HCT116 (cell line): Measurements from ENCODE around the gene IFT74. TPM values are rescaled to one million over a fixed set of nuclear protein-coding genes. Genes with fewer than 3 reads are reported as not detected.

Experiments
- ATAC-seq: fragments of 200-7000 bp; cut with Tn5 transposase; 2 replicates; pipeline ENCODE4 v1.9.1; 2020; ENCODE audit warnings: mild to moderate bottlenecking, moderate library complexity
- BruUV-seq: library from RNA; stranded (reverse); fragments of 400-500 nt; replicated peaks from 2 replicates; lab custom pipeline; 2021; lab: Mats Ljungman, UMichigan
- CTCF ChIA-PET: fragments of 300-600 bp; sonication (Branson Sonifier 250); formaldehyde crosslinking; loops from one replicate; lab custom pipeline; 2021; ENCODE audit warnings: antibody characterized with exemption; lab: Charles Lee
- POLR2A ChIA-PET: fragments of 300-600, 350-600 bp; sonication (Branson Sonifier 250); formaldehyde crosslinking; loops from one replicate; lab custom pipeline; 2021; ENCODE audit warnings: antibody characterized with exemption; lab: Charles Lee
- RAD21 ChIA-PET, 2 experiments: fragments of 300-600 bp; sonication (Branson Sonifier 250); formaldehyde crosslinking; loops; one replicate each; lab custom pipeline; 2023; ENCODE audit warnings: low total read pairs in 2 of 2; ENCODE audit not compliant: uncharacterized antibody in 2 of 2, unreplicated experiment in 2 of 2, low non-redundant PET in 1 of 2; lab: Charles Lee
- DNase-seq: peaks from one replicate; pipeline ENCODE4 v3.0.0-alpha.2; 2010; ENCODE audit warnings: low read depth, low spot score
- H2AFZ ChIP-seq: fragments of 200-600 bp; shearing (Covaris generic), sonication (generic); 2 replicates; pipeline ENCODE4 v1.6.1; 2017; ENCODE audit warnings: low read depth, mixed run types, mixed read lengths, antibody characterized with exemption, low read length; ENCODE audit not compliant: poor library complexity, severe bottlenecking
- H3K27ac ChIP-seq: 2 replicates; pipeline ENCODE4 v1.5.1; 2012; ENCODE audit warnings: low read depth, low read length
- H3K27me3 ChIP-seq: fragments of 200-600 bp; sonication (generic); 2 replicates; pipeline ENCODE4 v1.6.1; 2016; ENCODE audit warnings: mixed run types, low read length, mixed read lengths; ENCODE audit not compliant: insufficient read depth
- H3K36me3 ChIP-seq, 2 experiments: fragments of 200-500 bp in 1 of 2; fragments of 200-600 bp in 1 of 2; sonication (Bioruptor generic) in 1 of 2; sonication (generic) in 1 of 2; 2 replicates each; pipeline versions ENCODE4 v1.5.1 to v1.6.1; 2014 to 2016; ENCODE audit warnings: low read length in 2 of 2, inconsistent platforms in 1 of 2, mixed read lengths in 1 of 2, mixed run types in 1 of 2; ENCODE audit not compliant: insufficient read depth in 2 of 2, control insufficient read depth in 1 of 2
- H3K4me1 ChIP-seq, 2 experiments: fragments of 200-600 bp in 1 of 2; sonication (generic) in 1 of 2; 2 replicates each; pipeline versions ENCODE4 v1.5.1 to v1.6.1; 2012 to 2017; ENCODE audit warnings: low read length in 2 of 2, inconsistent platforms in 1 of 2, mild to moderate bottlenecking in 1 of 2, mixed read lengths in 1 of 2, mixed run types in 1 of 2, moderate library complexity in 1 of 2; ENCODE audit not compliant: insufficient read depth in 2 of 2, control insufficient read depth in 1 of 2
- H3K4me2 ChIP-seq: fragments of 200-600 bp; sonication (generic); 2 replicates; pipeline ENCODE4 v1.6.1; 2017; ENCODE audit warnings: mixed run types, low read length, mixed read lengths
- H3K4me3 ChIP-seq, 2 experiments: fragments of 200-600 bp in 1 of 2; sonication (generic) in 1 of 2; replicated peaks in 1 of 2; 2 replicates each; pipeline ENCODE4 v1.5.1; 2011 to 2016; ENCODE audit warnings: low read length in 2 of 2, control low read depth in 1 of 2, low read depth in 1 of 2, mild to moderate bottlenecking in 1 of 2, mixed read lengths in 1 of 2, mixed run types in 1 of 2
- H3K79me2 ChIP-seq: fragments of 200-600 bp; sonication (generic); 2 replicates; pipeline ENCODE4 v1.6.1; 2017; ENCODE audit warnings: mild to moderate bottlenecking, mixed run types, low read length, moderate library complexity, mixed read lengths; ENCODE audit not compliant: insufficient read depth
- H3K9ac ChIP-seq: fragments of 200-600 bp; sonication (generic); 2 replicates; pipeline ENCODE4 v1.6.1; 2016; ENCODE audit warnings: low read length, mixed read lengths
- H3K9me2 ChIP-seq: fragments of 200-600 bp; sonication (generic), shearing (Covaris generic); 2 replicates; pipeline ENCODE4 v1.6.1; 2017; ENCODE audit warnings: mixed run types, mild to moderate bottlenecking, moderate library complexity; ENCODE audit not compliant: insufficient read depth
- H3K9me3 ChIP-seq, 2 experiments: fragments of 200-500 bp in 1 of 2; fragments of 200-600 bp in 1 of 2; sonication (Bioruptor generic) in 1 of 2; sonication (generic) in 1 of 2; 2 replicates each; pipeline ENCODE4 v1.6.1; 2014 to 2017; ENCODE audit warnings: low read length in 2 of 2, mixed read lengths in 2 of 2, inconsistent platforms in 1 of 2, low read depth in 1 of 2, mild to moderate bottlenecking in 1 of 2, mixed run types in 1 of 2, moderate library complexity in 1 of 2; ENCODE audit not compliant: control insufficient read depth in 1 of 2, insufficient read depth in 1 of 2
- H4K20me1 ChIP-seq: fragments of 200-600 bp; sonication (generic), shearing (Covaris generic); 2 replicates; pipeline ENCODE4 v1.6.1; 2017; ENCODE audit warnings: mixed run types, mild to moderate bottlenecking, moderate library complexity; ENCODE audit not compliant: insufficient read depth
- CBX3 ChIP-seq: IDR thresholded peaks from 2 replicates; pipeline ENCODE4 v1.6.1; 2012; ENCODE audit warnings: low read depth
- CEBPB ChIP-seq: IDR thresholded peaks from 2 replicates; pipeline ENCODE4 v1.6.1; 2012; ENCODE audit warnings: low read depth
- EGR1 ChIP-seq: IDR thresholded peaks from 2 replicates; pipeline ENCODE4 v1.6.1; 2012; ENCODE audit warnings: low read depth
- ELF1 ChIP-seq: IDR thresholded peaks from 2 replicates; pipeline ENCODE4 v1.6.1; 2012; ENCODE audit warnings: low read depth, borderline replicate concordance
- EZH2 ChIP-seq: fragments of 200-600 bp; sonication (generic); IDR thresholded peaks from 2 replicates; pipeline ENCODE4 v1.6.1; 2017; ENCODE audit warnings: antibody characterized with exemption, mixed run types
- POLR2A ChIP-seq: IDR thresholded peaks from 2 replicates; pipeline ENCODE4 v1.7.0; 2011; ENCODE audit warnings: borderline replicate concordance; ENCODE audit not compliant: insufficient read depth, insufficient read length; ENCODE audit errors: extremely low read depth
- RAD21 ChIP-seq: IDR thresholded peaks from 2 replicates; pipeline ENCODE4 v1.6.1; 2012; ENCODE audit warnings: low read depth, mild to moderate bottlenecking
- SP1 ChIP-seq: IDR thresholded peaks from 2 replicates; pipeline ENCODE4 v1.6.1; 2012; ENCODE audit warnings: low read depth
- TCF7L2 ChIP-seq: IDR thresholded peaks from 2 replicates; pipeline ENCODE4 v1.7.0; 2011; ENCODE audit warnings: borderline replicate concordance, inconsistent platforms; ENCODE audit not compliant: insufficient read depth, insufficient read length; ENCODE audit errors: extremely low read depth
- ZFX ChIP-seq: fragments of 450-650 bp; IDR thresholded peaks from 2 replicates; pipeline ENCODE4 v1.6.1; 2017
- ZNF274 ChIP-seq: fragments of 200-500 bp; sonication (Bioruptor generic); IDR thresholded peaks from 2 replicates; pipeline ENCODE4 v1.6.1; 2014; ENCODE audit warnings: mild to moderate bottlenecking, low read depth, low read length, inconsistent platforms
- intact Hi-C: fragments of 100-400 bp; cut with micrococcal nuclease; formaldehyde crosslinking; loops from 2 replicates; pipeline ENCODE4 v1.10.0; 2022
- total RNA-seq: library from RNA; stranded (reverse); gene quantifications from one replicate; pipeline ENCODE4 v1.2.1, GENCODE V29; 2021; ENCODE audit not compliant: unreplicated experiment
- TF ChIP-seq, protein P1 (sequence below): IDR thresholded peaks from 2 replicates; pipeline ENCODE4 v1.6.1; 2012; ENCODE audit warnings: low read depth
- TF ChIP-seq, protein P2 (sequence below), 3 experiments: fragments of 200-600 bp in 1 of 3; sonication (generic) in 1 of 3; IDR thresholded peaks in 2 of 3; conservative IDR thresholded peaks in 1 of 3; 2 replicates each; pipeline ENCODE4 v1.5.1; 2012 to 2017; ENCODE audit warnings: low read depth in 2 of 3, low read length in 2 of 3, antibody characterized with exemption in 1 of 3, borderline replicate concordance in 1 of 3, control low read depth in 1 of 3, mild to moderate bottlenecking in 1 of 3, mixed read lengths in 1 of 3, mixed run types in 1 of 3, moderate library complexity in 1 of 3; ENCODE audit not compliant: insufficient read depth in 1 of 3
- TF ChIP-seq, protein P3 (sequence below): IDR thresholded peaks from 2 replicates; pipeline ENCODE4 v1.6.1; 2012

IFT74 gene
- total RNA-seq, 1 experiment from 2014 or later, result 18.2 TPM

DNA sequence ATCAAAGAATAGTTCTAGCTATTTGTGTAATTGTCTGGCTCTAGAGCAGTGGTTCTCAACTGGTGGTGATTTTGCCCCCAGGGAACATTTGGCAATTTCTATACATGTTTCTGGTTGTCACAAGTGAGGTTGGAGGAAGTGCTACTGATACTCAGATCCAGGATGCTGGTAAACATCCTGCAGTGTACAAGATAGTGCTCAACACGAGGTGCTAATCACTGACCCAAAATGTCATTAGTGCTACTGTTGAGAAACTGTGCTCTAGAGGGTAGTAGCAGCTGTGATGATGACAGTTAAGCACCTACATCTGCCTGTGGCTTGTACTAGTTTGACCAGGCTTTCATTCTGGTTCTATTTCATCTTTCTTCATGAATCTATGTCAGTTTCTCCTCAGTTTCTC, 27.1 kb downstream of the IFT74 start:
- no peak overlapping the region for H3K4me2 ChIP-seq
- H3K27ac ChIP-seq, result no peak overlapping the region
- intact Hi-C loops, result no loop called here
- H2AFZ ChIP-seq, result no peak overlapping the region
- H3K4me1 ChIP-seq, result no peaks in the 10 kb centered on the region
- no peaks in the 10 kb centered on the region; a peak in 1 of 4 replicates for H3K36me3 ChIP-seq
- no peak for DNase-seq
- H3K9me3 ChIP-seq, result no peaks in the 10 kb centered on the region
- ATAC-seq, result no peak
- BruUV-seq, result no TSS peak
- ChIA-PET CTCF (no interaction called here), RAD21 (no interaction called here), POLR2A (no interaction called here)
- no peak overlapping the region for H3K9ac ChIP-seq
- TF ChIP-seq RAD21, result no peak
- TF ChIP-seq SP1, result no peak
- TF ChIP-seq, protein P1, sequence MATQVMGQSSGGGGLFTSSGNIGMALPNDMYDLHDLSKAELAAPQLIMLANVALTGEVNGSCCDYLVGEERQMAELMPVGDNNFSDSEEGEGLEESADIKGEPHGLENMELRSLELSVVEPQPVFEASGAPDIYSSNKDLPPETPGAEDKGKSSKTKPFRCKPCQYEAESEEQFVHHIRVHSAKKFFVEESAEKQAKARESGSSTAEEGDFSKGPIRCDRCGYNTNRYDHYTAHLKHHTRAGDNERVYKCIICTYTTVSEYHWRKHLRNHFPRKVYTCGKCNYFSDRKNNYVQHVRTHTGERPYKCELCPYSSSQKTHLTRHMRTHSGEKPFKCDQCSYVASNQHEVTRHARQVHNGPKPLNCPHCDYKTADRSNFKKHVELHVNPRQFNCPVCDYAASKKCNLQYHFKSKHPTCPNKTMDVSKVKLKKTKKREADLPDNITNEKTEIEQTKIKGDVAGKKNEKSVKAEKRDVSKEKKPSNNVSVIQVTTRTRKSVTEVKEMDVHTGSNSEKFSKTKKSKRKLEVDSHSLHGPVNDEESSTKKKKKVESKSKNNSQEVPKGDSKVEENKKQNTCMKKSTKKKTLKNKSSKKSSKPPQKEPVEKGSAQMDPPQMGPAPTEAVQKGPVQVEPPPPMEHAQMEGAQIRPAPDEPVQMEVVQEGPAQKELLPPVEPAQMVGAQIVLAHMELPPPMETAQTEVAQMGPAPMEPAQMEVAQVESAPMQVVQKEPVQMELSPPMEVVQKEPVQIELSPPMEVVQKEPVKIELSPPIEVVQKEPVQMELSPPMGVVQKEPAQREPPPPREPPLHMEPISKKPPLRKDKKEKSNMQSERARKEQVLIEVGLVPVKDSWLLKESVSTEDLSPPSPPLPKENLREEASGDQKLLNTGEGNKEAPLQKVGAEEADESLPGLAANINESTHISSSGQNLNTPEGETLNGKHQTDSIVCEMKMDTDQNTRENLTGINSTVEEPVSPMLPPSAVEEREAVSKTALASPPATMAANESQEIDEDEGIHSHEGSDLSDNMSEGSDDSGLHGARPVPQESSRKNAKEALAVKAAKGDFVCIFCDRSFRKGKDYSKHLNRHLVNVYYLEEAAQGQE, result no peak
- TF ChIP-seq CBX3, result no peak
- no peak for TF ChIP-seq TCF7L2
- TF ChIP-seq CEBPB, result no peak
- TF ChIP-seq ELF1, result no peak
- no peak for TF ChIP-seq EZH2
- TF ChIP-seq POLR2A, result no peak
- TF ChIP-seq EGR1, result no peak
- TF ChIP-seq, protein P2, sequence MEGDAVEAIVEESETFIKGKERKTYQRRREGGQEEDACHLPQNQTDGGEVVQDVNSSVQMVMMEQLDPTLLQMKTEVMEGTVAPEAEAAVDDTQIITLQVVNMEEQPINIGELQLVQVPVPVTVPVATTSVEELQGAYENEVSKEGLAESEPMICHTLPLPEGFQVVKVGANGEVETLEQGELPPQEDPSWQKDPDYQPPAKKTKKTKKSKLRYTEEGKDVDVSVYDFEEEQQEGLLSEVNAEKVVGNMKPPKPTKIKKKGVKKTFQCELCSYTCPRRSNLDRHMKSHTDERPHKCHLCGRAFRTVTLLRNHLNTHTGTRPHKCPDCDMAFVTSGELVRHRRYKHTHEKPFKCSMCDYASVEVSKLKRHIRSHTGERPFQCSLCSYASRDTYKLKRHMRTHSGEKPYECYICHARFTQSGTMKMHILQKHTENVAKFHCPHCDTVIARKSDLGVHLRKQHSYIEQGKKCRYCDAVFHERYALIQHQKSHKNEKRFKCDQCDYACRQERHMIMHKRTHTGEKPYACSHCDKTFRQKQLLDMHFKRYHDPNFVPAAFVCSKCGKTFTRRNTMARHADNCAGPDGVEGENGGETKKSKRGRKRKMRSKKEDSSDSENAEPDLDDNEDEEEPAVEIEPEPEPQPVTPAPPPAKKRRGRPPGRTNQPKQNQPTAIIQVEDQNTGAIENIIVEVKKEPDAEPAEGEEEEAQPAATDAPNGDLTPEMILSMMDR (IDR thresholded peaks at IDR 0.05 in 2 of 3, conservative IDR thresholded peaks at IDR 0.05 in 1 of 3; ENCODE audit: borderline replicate concordance in 1 of 3, insufficient read depth in 1 of 3, low read depth in 2 of 3, low read length in 2 of 3), result no peak
- TF ChIP-seq, protein P3, sequence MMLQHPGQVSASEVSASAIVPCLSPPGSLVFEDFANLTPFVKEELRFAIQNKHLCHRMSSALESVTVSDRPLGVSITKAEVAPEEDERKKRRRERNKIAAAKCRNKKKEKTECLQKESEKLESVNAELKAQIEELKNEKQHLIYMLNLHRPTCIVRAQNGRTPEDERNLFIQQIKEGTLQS, result no peak
- TF ChIP-seq ZFX, result no peak
- no peak for TF ChIP-seq ZNF274
- no peaks in the 10 kb centered on the region; the same call in 1 of the 2 replicates for H4K20me1 ChIP-seq
- no peaks in the 10 kb centered on the region for H3K27me3 ChIP-seq
- H3K4me3 ChIP-seq, result no peak overlapping the region
- H3K9me2 ChIP-seq, result no peaks in the 10 kb centered on the region
- H3K79me2 ChIP-seq, result no peaks in the 10 kb centered on the region
